Suprapubic skin (tissue), 3 donors: Measurements from ENCODE around the gene EGFL7.

Experiments used
- CTCF ChIP-seq, 2 donors: fragments of 200-600 bp in 1 of 2; fragments of 450-650 bp in 1 of 2; sonication (generic) in 1 of 2; IDR thresholded peaks; one replicate each; pipeline ENCODE4 v1.5.1; 2016 to 2019; ENCODE audit warnings: antibody characterized with exemption in 2 of 2, mild to moderate bottlenecking in 1 of 2, moderate library complexity in 1 of 2
- POLR2A ChIP-seq, 2 donors: fragments of 450-650 bp; IDR thresholded peaks; one replicate each; pipeline ENCODE4 v1.6.1; 2017; ENCODE audit warnings: antibody characterized with exemption in 2 of 2, mild to moderate bottlenecking in 2 of 2, moderate library complexity in 2 of 2

- TF ChIP-seq POLR2A (IDR thresholded peaks at IDR 0.05): no peak
- TF ChIP-seq CTCF (IDR thresholded peaks at IDR 0.05): no peak
Observed at GRCh38 chr9:136617746-136618579, 44.8 kb upstream of the EGFL7 start.
